Mesodermal cell (in vitro differentiated cells): ENCODE data around the gene ATP13A4.

Experiments used
- H3K27ac ChIP-seq: 2 replicates; pipeline ENCODE4 v1.7.0; 2013; ENCODE audit warnings: mild to moderate bottlenecking, low read depth, low read length, moderate library complexity; ENCODE audit not compliant: severe bottlenecking
- H3K36me3 ChIP-seq: 2 replicates; pipeline ENCODE4 v1.7.1; 2013; ENCODE audit warnings: mild to moderate bottlenecking, low read length, moderate library complexity; ENCODE audit not compliant: control insufficient read depth, insufficient read depth
- H3K4me1 ChIP-seq: one replicate; pipeline ENCODE4 v1.7.1; 2013; ENCODE audit warnings: mild to moderate bottlenecking, low read length; ENCODE audit not compliant: insufficient read depth, control insufficient read depth, poor library complexity, severe bottlenecking
- H3K4me3 ChIP-seq: 2 replicates; pipeline ENCODE4 v1.7.0; 2013; ENCODE audit warnings: low read length, control low read depth, mild to moderate bottlenecking; ENCODE audit not compliant: insufficient read depth, poor library complexity, severe bottlenecking; ENCODE audit errors: extremely low read depth
- H3K9me3 ChIP-seq: 2 replicates; pipeline ENCODE4 v1.7.1; 2013; ENCODE audit warnings: mild to moderate bottlenecking, low read length, moderate library complexity; ENCODE audit not compliant: control insufficient read depth
- WGBS, 2 experiments: methylation state at CpG; one replicate each; pipeline ENCODE4 v1.1.5; 2013; ENCODE audit warnings: missing lambda C conversion rate in 2 of 2; ENCODE audit not compliant: insufficient coverage in 2 of 2; 5-methylcytosine and 5-hydroxymethylcytosine counted together

ATP13A4 gene

GRCh38 chr3:193354423-193354822, 200.3 kb downstream of the ATP13A4 start:
- Histone ChIP-seq H3K27ac (no peak overlapping the region), H3K9me3 (no peaks in the 10 kb centered on the region), H3K36me3 (no peaks in the 10 kb centered on the region), H3K4me3 (no peak overlapping the region), H3K4me1 (no peaks in the 10 kb centered on the region)
- no CpG with 5 or more reads among the region's 5 CpGs for WGBS, 2 experiments
